HG03103 (cell line): ENCODE data around the gene LYST.
A peak's percentile ranks its signal among the peaks of the same experiment; 100 is the strongest.
"Not testable (repeated sequence)": the region's sequence is repeated elsewhere in the genome, so short reads cannot be mapped to it uniquely, and the experiment has no call there.

Experiments used
- ATAC-seq: cut with Tn5 transposase; IDR thresholded peaks from one replicate; pipeline ENCODE4 v1.9.1; 2021; ENCODE audit warnings: low read depth; ENCODE audit not compliant: unreplicated experiment

The LYST gene

DNA sequence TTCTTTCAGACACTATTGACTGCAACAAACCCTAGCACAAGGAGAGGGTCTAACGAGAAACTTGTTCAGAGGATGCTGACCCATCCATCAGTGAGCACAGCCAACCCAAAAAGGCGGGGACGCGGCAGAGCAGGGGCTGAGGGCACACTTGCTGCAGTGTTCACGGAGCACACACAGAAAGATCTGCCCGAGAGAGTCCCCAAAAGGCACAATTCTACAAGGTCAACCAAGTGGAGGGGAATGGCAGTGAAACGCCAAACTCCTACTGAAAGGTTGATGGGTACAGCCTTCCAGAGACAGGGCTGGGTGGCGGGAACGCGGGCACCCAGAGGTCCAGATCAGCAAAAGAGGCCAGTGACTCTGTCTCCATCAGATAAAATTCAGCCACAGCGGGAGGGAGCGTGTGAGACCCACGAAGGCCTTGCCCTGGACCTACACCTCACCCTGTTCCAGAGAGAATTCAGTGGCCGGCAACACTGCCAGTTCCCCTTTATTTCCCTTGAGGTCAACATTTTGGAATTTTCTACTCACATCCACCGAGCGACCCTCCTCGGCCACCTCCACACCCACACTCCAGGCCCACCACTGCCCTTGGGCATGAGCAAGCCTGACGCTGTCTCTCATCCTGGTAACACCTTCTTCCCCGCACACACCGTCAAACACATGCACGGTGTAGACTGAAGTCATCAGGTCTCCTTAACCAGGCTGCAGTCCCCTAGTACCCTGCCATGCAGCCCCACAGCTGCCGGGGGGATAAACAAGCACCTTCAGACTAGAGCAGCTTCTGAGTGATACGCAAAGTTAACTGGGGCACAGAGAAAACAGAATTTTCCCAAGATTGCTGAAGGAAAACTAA is 222.6 kb downstream of the LYST start:
- no peak for ATAC-seq

DNA sequence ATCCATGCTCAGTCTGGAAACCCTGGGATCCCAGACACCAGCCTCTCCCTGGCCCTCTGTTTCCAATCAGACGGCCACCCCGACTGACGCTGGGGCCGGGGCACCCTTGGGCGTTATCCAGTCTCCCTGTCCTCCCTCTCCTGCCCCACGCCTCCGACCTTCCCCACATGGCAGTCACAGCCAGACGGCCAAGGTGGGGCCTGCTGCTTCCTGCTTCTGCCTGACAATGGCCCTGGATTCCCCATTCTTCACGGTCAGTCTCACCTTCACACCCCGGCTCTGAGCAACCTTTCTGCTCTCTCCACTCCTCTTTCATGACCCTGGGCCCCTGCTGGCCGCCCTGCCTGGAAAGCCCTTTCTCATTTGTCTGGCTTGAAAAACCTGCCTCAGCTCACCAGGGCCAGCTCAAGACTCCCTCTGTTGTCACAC is 223.7 kb downstream of the LYST start:
- ATAC-seq: no peak

DNA sequence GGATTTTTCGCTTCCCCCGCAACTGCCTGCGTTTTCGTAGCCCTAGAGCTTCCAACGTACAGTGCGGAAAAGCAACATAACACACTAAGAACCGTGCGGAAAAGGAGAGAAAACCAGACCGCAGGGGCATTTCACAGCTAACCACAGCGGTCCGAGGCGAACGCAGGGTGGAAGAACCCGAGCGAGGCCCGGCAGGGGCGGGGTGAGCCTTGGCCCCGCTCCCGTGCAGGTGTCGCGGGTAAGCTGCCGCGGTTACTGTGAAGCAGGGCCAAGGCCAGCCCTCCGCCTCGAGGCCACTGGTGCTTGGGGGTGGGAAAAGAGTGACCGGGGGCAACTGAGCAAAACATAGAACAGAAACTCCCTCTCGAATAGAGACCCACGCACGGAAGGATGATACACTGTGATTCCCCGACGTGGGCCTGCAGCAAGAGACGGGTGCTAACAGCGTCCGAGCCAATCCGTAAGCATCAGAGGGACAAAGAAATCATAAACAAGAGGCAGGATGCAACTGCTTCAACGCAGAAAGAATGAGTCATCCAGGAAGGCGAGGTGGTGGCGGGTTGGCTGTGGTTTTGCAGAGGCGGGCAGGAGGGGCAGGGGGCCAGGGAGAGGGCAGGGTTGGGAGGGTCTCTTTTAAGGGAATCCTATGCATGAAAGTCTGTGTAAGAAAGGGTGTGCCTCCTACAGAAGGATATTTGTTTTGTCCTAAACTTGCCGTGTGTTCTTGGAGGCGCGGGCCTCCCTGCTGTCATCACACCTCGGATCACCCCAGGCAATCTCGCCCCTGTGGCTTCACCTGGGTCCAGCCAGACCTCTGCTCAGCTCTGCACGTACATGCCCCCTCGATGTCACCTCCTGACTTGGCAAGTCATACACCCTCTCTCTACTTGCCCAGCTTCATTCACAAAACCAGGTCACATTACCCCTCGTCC is 224.4 kb downstream of the LYST start:
- no peak for ATAC-seq

DNA sequence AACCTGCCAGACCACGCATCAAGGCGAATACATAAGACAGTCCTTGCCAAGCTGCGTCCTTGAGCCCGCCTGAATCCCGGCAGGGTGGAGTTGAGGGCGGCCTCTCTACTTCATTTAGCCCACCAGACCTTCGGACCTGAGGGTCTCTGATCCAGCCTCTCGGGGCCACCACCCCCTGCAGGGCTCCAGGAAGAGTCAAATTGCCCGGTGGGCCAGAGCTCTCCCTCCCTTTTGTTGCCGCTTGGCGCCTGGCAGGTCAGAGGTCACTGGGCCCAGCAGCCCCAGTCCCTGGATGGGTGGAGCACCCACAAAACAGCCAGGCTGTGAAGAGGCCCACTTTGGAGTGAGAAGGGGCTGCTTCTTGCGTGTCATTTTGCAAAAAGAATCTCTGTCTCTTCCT is 226.1 kb downstream of the LYST start:
- ATAC-seq: no peak

DNA sequence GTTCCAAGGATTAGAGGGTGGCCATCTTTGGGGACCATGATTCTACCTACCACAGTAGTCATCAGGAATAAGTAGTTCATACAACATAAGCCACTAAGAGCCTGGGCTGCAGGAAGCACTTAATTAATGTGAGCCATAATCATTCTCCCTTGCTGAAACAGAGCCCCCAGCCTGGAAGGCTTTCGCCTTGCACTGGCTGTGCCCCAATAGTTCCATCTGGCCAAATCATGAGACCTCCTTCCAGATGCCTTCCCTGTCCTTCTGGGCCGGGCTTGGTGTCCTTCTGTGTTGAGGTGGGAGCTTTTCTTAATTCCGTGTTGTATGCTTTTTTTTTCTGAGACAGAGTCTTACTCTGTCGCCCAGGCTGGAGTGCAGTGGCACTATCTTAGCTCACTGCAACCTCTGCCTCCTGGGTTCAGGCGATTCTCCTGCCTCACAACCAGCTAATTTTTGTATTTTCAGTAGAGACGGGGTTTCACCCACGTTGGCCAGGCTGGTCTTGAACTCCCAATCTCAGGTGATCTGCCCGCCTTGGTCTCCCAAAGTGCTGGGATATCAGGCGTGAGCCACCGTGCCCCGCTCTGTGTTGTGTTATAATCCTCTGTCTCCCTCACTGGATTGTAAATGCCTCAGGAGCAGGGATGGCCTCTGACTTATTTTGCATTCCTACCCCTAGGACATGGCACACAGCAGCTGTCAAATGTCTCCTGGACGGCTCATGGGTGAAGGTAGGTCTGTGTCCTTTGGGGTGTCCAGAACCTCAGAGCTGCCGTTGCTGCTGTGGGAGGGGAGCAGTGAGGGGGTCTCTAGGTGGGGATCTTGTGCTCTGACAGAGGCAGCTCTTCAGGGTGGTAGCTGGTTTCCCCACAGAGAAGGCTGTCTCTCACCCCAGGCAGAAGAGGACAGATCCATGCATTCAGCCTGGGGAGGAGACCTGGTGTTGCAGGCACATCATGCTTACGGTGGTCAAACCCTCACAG is 227.2 kb downstream of the LYST start:
- no peak for ATAC-seq

DNA sequence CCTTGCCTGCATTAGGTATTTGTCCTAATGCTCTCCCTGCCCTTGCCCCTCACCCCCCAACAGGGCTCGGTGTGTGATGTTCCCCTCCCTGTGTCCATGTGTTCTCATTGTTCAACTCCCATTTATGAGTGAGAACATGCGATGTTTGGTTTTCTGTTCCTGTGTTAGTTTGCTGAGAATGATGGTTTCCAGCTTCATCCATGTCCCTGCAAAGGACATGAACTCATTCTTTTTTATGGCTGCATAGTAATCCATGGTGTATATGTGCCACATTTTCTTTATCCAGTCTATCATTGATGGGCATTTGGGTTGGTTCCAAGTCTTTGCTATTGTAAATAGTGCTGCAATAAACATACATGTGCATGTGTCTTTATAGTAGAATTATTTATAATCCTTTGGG is 228.1 kb downstream of the LYST start:
- not testable (repeated sequence) for ATAC-seq

DNA sequence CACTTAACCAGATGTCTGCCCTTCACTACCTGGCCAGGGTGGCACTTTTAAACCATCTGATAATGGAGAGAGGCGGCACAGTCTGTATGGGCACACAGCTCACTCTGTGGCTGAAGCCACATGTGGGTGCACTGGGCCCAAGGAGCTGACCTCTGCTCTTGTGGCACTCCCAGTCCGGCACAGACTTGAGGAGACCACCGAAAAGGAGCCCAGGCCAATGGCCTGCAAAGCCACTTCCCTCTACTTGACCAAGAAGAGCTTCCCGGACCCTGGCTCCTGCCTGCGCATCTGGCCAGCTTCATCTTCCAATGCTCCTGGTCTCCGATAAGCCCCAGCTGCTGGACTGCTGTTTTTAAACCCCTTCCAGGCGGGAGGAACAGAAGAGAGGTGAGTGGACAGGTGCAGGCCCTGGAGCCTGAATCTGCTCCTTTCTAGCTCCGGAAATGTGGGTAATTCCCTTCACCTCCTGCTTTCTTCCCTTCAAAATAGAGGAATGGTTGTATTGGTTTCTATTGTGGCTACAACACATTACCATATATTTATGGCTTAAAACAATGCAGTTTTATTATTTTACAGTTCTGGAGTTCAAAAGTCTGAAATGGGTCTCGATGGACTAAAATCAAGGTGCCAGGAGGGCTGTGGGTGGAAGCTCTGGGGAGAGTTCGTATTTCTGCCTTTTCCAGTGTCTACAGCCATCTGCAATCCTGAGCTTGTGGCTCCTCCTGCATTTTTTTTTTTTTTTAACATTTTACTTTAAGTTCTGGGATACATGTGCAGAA is 228.8 kb downstream of the LYST start:
- ATAC-seq: no peak

DNA sequence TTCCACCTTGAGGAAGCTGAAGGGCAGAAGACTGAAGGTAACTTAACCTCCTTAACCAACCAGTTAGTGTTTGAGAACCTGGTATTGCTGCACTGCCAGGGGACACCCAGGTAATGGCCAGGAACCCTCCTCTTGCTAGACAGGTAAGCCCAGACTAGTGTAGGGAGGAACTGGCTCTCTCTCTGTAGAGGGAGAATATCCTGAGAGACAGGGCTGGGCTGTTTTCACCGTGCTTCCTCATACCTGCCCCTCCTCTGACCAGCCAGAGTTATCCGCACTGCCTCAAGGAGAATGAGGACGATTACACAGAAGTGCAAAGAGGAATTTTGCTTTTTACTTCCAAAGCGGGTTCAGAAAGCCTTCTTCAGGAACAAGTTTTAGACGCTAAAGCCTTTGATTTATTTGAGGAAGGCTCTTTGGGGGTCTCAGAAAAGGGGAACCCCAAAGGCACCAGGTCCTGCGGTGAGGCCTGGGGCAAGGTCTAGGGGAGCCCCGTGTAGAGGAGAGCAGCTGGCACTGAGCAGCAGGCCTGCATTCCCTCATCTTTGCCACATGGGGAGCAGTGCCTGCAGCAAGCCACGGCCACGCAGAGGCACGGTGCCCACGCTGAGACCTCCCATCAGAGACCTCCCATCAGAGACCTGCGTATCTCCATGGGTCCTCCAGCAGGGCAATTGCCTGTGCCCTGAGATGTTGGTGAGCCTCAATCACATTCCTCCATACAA is 230.6 kb downstream of the LYST start:
- no peak for ATAC-seq

DNA sequence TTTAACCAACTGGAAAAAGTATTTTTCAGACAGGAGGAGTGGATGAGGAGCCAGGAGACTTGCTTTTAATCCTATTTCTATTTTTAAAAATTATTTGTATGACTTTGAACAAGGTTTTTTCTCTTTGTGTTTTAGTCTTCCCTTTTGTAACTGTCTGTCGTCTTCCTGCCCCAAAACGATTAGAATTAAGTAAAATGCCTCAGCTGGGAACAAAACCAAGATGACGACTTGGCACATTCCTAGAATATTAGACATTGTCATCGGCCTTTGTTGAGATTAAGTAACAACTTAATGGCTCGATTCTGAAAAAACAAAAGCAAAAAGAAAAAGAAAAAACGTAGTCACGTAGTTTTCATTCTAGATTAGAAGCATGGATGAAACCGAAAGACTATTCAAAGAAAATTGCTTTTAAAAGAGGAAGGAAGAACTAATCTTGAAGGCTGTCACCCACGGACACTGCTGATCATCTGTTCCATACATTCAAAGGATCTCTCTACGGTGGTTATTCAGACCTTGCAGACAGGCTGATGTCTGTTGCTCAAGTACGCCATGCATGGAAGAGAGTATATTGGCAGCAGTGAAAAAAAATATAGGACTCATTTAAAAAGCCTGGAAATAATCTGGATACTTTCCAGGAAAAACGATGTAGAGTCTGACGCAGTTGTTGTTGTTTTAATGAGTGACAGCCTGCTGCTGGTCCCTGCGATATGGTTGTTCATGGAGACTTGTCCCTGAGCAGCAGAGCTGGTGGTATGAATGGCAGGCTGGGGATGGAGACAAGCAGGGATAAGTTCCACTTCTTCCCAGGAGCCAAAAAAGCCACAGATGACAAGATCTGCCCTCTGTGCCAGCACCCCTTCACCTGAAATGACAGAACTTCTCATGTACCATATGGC is 234.0 kb downstream of the LYST start:
- ATAC-seq: peak; percentile 78

DNA sequence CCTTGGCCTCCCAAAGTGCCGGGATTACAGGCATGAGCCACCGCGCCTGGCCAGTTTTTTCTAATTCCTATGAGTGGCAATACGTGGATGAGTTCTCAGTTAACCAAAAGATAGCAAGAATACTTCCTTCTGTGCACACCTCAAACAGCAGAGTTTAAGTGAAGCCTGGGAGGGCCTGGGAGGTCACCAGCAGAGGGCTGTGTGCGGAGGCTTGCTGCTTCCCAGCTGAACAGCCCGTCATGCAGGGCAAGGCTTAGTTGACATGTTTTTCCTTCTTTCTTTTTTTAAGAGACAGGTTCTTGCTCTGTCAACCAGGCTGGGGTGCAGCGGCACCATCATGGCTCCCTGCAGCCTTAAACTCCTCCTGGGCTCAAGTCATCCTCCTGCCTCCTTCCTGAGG is 234.9 kb downstream of the LYST start:
- ATAC-seq: no peak

DNA sequence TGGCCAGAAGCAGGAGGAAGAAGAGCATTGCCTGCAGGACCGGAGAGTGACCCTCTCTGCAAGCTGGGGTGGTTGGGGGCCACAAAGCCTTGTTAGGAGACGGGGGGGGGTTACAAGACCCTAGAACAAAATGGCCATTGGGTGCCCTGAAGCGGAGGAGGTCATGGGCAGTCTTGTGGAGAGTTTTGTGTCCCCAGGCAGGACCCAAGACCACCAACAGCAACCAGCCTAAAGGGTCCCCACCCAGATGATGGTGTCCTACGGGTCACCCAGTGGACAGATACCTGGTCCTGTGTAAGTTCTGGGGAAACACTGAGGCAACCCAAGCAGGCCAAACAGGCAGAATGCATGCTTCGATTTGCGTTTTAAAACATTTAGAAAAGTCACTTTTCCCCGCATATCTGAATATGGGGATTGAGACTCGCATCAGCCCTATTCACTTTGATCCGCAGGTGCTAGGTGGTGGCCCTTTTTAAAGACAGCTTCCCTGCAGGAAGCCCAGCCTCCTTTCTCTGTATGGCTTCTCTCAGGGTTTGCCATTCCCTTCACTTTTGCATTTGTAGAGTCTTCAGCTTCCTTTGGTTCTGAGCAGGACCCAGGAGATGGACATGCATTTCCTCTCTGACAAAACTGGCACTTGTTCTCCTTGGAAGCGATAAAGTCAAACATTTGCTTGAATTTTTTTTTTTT is 238.2 kb downstream of the LYST start:
- no peak for ATAC-seq

DNA sequence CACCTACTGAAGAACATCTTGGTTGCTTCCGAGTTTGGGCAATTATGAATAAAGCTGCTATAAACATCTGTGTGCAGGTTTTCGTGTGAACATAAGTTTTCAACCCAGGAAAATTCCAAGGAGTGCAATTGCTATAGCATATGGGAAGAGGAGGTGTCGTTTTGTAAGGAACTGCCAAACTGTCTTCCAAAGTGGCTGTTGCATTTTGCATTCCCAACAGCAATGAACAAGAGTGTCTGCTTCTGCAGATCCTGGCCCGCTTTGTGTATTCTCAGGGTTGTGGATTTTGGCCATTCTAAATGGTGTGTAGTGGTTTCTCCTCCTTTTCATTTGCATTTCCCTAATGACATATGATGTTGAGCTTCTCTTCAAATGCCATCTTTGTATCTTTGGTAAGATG is 240.9 kb downstream of the LYST start:
- ATAC-seq: no peak

DNA sequence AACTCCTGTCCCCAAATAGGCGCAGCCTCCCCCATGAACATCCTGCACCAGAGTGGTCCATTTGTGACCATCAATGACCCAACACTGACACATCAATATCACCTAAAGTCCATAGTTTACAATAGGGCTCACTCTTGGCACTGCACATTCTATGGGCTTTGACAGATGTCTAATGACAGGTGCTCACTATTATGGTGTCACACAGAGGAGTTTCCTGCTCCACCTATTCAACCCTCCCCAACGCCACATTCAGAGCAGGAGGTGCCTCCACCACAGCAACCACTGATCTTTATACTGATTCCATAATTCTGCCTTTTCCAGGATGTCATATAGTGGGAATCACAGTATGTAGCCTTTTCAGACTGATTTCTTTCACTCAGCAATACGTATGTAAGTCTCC is 241.4 kb downstream of the LYST start:
- no peak for ATAC-seq

DNA sequence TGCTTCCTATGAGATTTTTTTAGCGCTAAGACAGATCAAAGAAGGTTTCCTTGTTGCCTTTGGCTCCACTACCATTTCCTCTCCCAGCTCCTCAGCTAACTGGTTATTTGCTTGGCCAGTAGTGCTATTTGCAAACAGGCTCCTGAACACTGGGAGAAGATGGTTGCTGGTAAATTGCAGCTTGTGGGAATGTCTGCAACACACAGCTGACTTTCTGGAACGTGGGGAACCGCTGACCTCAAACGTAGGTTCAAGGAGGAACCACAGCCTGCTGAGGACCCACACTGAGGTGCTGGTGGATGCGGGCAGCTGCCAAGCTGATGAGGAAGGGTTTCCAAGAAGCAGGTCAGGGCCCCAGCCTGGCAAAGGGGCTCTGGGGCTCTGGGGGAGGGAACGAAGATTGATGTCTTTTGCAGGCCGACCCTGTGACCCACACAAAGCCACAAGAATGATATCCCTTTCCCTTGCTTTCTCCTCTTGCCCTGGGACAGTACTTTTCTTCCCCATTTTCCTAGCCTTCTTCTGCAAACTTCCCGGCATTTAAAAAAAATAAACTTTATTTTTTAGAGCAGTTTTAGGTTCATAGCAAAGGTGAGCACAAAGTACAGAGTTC is 241.9 kb downstream of the LYST start:
- ATAC-seq: no peak

DNA sequence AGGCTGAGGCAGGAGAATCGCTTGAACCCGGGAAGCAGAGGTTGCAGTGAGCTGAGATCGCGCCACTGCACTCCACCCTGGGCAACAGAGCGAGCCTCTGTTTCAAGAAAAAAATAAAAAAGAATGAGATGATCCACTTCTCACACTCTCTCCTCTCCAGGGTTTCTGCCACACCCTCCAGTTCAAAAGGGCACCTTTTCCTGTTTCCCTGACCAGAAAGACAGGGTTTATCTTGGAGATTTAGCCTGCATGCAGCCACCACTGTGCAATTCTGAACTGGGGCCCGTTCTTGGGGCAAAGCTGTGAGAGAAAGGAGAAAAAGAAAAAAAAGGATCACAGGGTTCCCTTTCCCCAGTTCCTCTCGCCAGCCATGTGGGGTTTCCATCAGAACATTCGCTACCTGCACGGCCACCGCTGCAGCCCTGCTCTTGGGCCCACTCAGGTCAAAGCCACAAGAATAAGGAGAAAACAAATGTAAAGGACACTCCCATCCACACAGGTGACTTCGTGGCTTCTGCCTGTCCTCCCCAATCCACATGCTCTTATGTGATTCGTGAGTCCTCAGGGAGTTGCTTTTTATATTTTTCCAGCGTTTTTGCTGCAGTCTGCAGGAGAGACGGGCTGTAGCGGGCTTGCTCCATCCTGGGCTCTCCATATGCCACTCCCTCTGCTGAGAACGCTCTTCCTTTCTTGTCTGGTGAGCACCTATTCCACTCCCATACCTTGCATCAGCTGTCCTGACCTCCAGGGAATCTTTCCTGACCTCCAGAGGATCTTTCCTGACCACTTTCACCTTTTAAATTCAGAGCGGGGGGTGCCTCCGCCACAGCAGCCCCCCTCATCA is 243.5 kb downstream of the LYST start:
- no peak for ATAC-seq

DNA sequence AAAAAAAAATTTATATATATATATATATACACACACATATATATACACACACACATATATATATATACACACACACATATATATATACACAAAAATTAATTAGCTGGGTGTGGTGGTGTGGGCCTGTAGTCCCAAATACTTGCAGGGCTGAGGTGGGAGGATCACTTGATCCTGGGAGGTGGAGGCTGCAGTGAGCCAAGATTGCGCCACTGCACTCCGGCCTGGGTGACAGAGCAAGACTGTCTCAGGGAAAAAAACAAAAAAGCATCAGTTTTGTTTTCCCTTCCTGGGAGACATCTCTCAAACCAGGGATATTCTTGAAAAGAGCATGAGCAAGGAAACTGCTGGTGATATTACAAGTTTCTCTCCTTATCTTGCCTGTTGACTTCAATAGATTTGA is 247.6 kb downstream of the LYST start:
- ATAC-seq: not testable (repeated sequence)
